HepG2 (cell line): ENCODE data around the gene ALG5. TPM values are rescaled to one million over a fixed set of nuclear protein-coding genes. Genes with fewer than 3 reads are reported as not detected.

Experiments
- ATAC-seq: fragments of 200-7000 bp; cut with Tn5 transposase; 3 replicates; pipeline ENCODE4 v1.9.1; 2020; ENCODE audit warnings: mild to moderate bottlenecking, moderate library complexity
- BruUV-seq: library from RNA; stranded (reverse); fragments of 400-500 nt; replicated peaks from 2 replicates; lab custom pipeline; 2021; lab: Mats Ljungman, UMichigan
- CTCF ChIA-PET: fragments of 300-600 bp; formaldehyde crosslinking; extraction: SDS; loops from one replicate; lab custom pipeline; 2021; ENCODE audit warnings: low total read pairs, inconsistent platforms, low intra/inter-chr PET ratio; lab: Yijun Ruan, JAX
- POLR2A ChIA-PET: fragments of 350-600 bp; sonication (Branson Sonifier 250); formaldehyde crosslinking; loops from one replicate; lab custom pipeline; 2020; ENCODE audit warnings: antibody characterized with exemption, inconsistent platforms; lab: Yijun Ruan, JAX
- DNase-seq: peaks from one replicate; pipeline ENCODE4 v3.0.0-alpha.2; 2015; ENCODE audit warnings: low spot score
- FAIRE-seq: peaks from 3 replicates; lab custom pipeline; 2011; peaks lifted over from hg19 to GRCh38; lab: Jason Lieb, UNC
- H2AFZ ChIP-seq: one replicate; pipeline ENCODE4 v1.6.1; 2011; ENCODE audit warnings: low read length, inconsistent platforms
- H3K27ac ChIP-seq: fragments of 300-600 bp; 3 replicates; pipeline ENCODE4 v1.8.0; 2011; ENCODE audit warnings: mixed run types, mild to moderate bottlenecking, mixed read lengths, low read length, inconsistent platforms; ENCODE audit not compliant: insufficient read depth; ENCODE audit errors: extremely low read length
- H3K27me3 ChIP-seq, 2 experiments: fragments of 200-600 bp in 1 of 2; 2 replicates in 1 of 2; 3 replicates in 1 of 2; pipeline versions ENCODE4 v1.6.0 to v1.8.0; 2011; ENCODE audit warnings: low read length in 2 of 2, mild to moderate bottlenecking in 2 of 2, moderate library complexity in 2 of 2, inconsistent platforms in 1 of 2; ENCODE audit not compliant: insufficient read depth in 2 of 2, control insufficient read depth in 1 of 2
- H3K36me3 ChIP-seq, 2 experiments: fragments of 200-600 bp in 1 of 2; replicated peaks in 1 of 2; 2 replicates in 1 of 2; 3 replicates in 1 of 2; pipeline versions ENCODE4 v1.5.1 to v1.8.0; 2011; ENCODE audit warnings: low read length in 2 of 2, inconsistent platforms in 1 of 2; ENCODE audit not compliant: insufficient read depth in 2 of 2, control insufficient read depth in 1 of 2
- H3K4me1 ChIP-seq: 2 replicates; pipeline ENCODE4 v1.5.1; 2012; ENCODE audit warnings: low read length, inconsistent platforms; ENCODE audit not compliant: insufficient read depth
- H3K4me2 ChIP-seq: 2 replicates; pipeline ENCODE4 v1.6.0; 2011; ENCODE audit warnings: low read depth, low read length, inconsistent platforms
- H3K4me3 ChIP-seq, 3 experiments: fragments of 200-600 bp in 1 of 3; sonication (generic), shearing (Covaris generic) in 1 of 3; replicated peaks in 1 of 3; 2 replicates each; pipeline ENCODE4 v1.5.1; 2011 to 2016; ENCODE audit warnings: low read length in 3 of 3, inconsistent platforms in 2 of 3, low read depth in 2 of 3, mild to moderate bottlenecking in 2 of 3, control low read depth in 1 of 3, mixed read lengths in 1 of 3; ENCODE audit not compliant: insufficient read depth in 1 of 3
- H3K79me2 ChIP-seq: one replicate; pipeline ENCODE4 v1.6.1; 2011; ENCODE audit warnings: low read length, inconsistent platforms; ENCODE audit not compliant: insufficient read depth
- H3K9ac ChIP-seq: 2 replicates; pipeline ENCODE4 v1.6.0; 2011; ENCODE audit warnings: mild to moderate bottlenecking, low read depth, low read length, inconsistent platforms; ENCODE audit not compliant: insufficient read depth
- H3K9me3 ChIP-seq: 2 replicates; pipeline ENCODE4 v1.5.1; 2012; ENCODE audit warnings: mild to moderate bottlenecking, low read length
- H4K20me1 ChIP-seq: 2 replicates; pipeline ENCODE4 v1.6.0; 2011; ENCODE audit warnings: inconsistent platforms, mild to moderate bottlenecking, low read length, moderate library complexity; ENCODE audit not compliant: insufficient read depth
- KMT2B ChIP-seq: IDR thresholded peaks from 2 replicates; pipeline ENCODE4 v1.6.1; 2016; ENCODE audit warnings: missing genetic modification reagents, missing compliant biosample characterization
- NFE2L2 ChIP-seq: fragments of 150-350 bp; IDR thresholded peaks from 2 replicates; pipeline ENCODE4 v1.6.1; 2014; ENCODE audit warnings: low read length
- PLRG1 ChIP-seq: fragments of 450-650 bp; conservative IDR thresholded peaks from 2 replicates; pipeline ENCODE4 v1.6.1; 2016
- U2AF1 ChIP-seq: fragments of 200-400 bp; formaldehyde crosslinking; optimal IDR thresholded peaks from 2 replicates; pipeline ENCODE3; 2017; ENCODE audit warnings: mild to moderate bottlenecking, low read depth, low read length
- YY1 ChIP-seq: IDR thresholded peaks from 2 replicates; pipeline ENCODE4 v1.6.1; 2011; ENCODE audit warnings: low read length, low read depth, moderate library complexity, mild to moderate bottlenecking; ENCODE audit not compliant: insufficient read depth, insufficient replicate concordance
- ZFYVE20 ChIP-seq: sonication (generic); formaldehyde crosslinking; IDR thresholded peaks from 2 replicates; pipeline ENCODE4 v1.8.0; 2023; ENCODE audit warnings: low read depth, mild to moderate bottlenecking, moderate library complexity, missing genetic modification reagents, borderline replicate concordance
- ZNF383 ChIP-seq: sonication (generic); formaldehyde crosslinking; IDR thresholded peaks from 2 replicates; pipeline ENCODE4 v1.4.0; 2020; ENCODE audit warnings: missing genetic modification reagents, mild to moderate bottlenecking, borderline replicate concordance
- ZNF557 ChIP-seq: sonication (generic); formaldehyde crosslinking; IDR thresholded peaks from 2 replicates; pipeline ENCODE4 v1.4.0; 2020; ENCODE audit warnings: missing genetic modification reagents
- ZNF562 ChIP-seq: sonication (generic); formaldehyde crosslinking; IDR thresholded peaks from 2 replicates; pipeline ENCODE4 v1.8.0; 2022; ENCODE audit warnings: missing genetic modification reagents, borderline replicate concordance
- ZNF83 ChIP-seq: sonication (generic); formaldehyde crosslinking; IDR thresholded peaks from 2 replicates; pipeline ENCODE4 v1.4.0; 2020; ENCODE audit warnings: missing genetic modification reagents, mild to moderate bottlenecking, borderline replicate concordance
- ZNF841 ChIP-seq: sonication (generic); formaldehyde crosslinking; IDR thresholded peaks from 2 replicates; pipeline ENCODE4 v1.8.1; 2023; ENCODE audit warnings: missing genetic modification reagents, borderline replicate concordance
- WGBS: methylation state at CpG from one replicate; pipeline ENCODE4 v1.1.6; 2017; ENCODE audit warnings: low lambda C conversion rate; 5-methylcytosine and 5-hydroxymethylcytosine counted together
- in situ Hi-C: cut with HindIII; loops from 2 replicates; pipeline ENCODE4 v1.10.0; 2017; ENCODE audit warnings: low pct_unique_long_range_greater_than_20kb; ENCODE audit not compliant: extremely low pct_ligation_motif_present
- intact Hi-C: fragments of 100-400 bp; cut with micrococcal nuclease; formaldehyde crosslinking; loops from one replicate; pipeline ENCODE4 v1.10.0; 2022; ENCODE audit not compliant: unreplicated experiment
- polyA plus RNA-seq, 8 experiments: library from polyadenylated mRNA; depleted of rRNA in 3 of 8; stranded (reverse) in 7 of 8; unstranded in 1 of 8; fragments of >200 nt; fragmentation: Illumina TruSeq in 4 of 8; extraction: Trizol in 4 of 8; gene quantifications; 2 replicates each; pipeline versions ENCODE4 v1.2.1 to v1.2.3, GENCODE V29; 2011 to 2016; ENCODE audit warnings: low read depth in 4 of 8, missing spikeins in 1 of 8, mixed read lengths in 1 of 8; ENCODE audit not compliant: insufficient read depth in 1 of 8
- total RNA-seq, 5 experiments: library from RNA; depleted of rRNA; stranded (reverse); fragments of >200 nt; fragmentation: Illumina TruSeq; extraction: Trizol; gene quantifications; 2 replicates each; pipeline ENCODE4 v1.2.3, GENCODE V29; 2016; ENCODE audit warnings: low read depth in 1 of 5
- TF ChIP-seq, protein P1 (sequence below): sonication (generic); formaldehyde crosslinking; IDR thresholded peaks from 2 replicates; pipeline ENCODE4 v1.8.0; 2022; ENCODE audit warnings: missing genetic modification reagents, low read depth, mild to moderate bottlenecking, borderline replicate concordance
- TF ChIP-seq, protein P2 (sequence below): sonication (generic); formaldehyde crosslinking; IDR thresholded peaks from 2 replicates; pipeline ENCODE4 v1.8.1; 2023; ENCODE audit warnings: mild to moderate bottlenecking, moderate library complexity, missing genetic modification reagents
- TF ChIP-seq, protein P3 (sequence below): sonication (generic); formaldehyde crosslinking; IDR thresholded peaks from 2 replicates; pipeline ENCODE4 v1.8.1; 2023; ENCODE audit warnings: mild to moderate bottlenecking, inconsistent platforms, moderate library complexity, missing genetic modification reagents, borderline replicate concordance

ALG5 gene
- total and polyA plus RNA-seq, 2 of the 13 experiments (the other 11 are each of a cell fraction or from before 2014, with no cell fraction given), result 27.8 to 51.1 TPM

DNA sequence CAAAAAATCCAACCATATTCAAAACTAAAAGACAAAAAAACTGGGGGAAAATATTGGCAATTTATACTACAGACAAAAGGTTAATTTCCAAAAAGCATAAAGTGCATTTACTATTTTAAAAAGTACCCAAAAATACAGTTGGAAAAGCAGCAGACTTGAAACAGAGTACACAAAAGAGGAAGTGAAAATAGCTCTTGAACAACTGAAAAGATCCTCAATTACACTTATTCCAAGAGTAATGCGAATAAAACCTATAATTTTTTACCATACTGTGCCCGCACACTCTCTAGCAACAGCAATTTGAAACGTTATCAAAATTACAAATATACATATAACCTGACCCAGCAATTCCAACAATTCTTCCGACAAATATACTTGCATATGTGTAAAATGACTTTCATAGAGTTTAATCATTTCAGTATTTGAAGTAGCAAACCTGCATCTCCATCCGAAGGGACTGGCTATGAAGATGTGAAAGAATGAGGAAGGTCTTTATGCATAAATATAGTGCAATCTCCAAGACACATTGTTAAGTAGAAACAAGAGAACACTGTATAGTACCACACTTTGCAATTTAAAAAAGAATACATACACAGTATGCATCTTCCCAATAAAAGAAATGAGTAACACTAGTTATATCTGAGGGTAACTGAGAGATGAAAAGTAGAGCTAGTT, 25.4 kb downstream of the ALG5 start:
- BruUV-seq, result no TSS peak
- TF ChIP-seq ZFYVE20 (CRISPR knock-in tag), result no peak
- TF ChIP-seq PLRG1, result no peak
- TF ChIP-seq YY1, result no peak
- no peak for TF ChIP-seq U2AF1
- H3K4me1 ChIP-seq, result no peaks in the 10 kb centered on the region
- peaks cover 8 to 43% of the 10 kb centered on the region in 2 experiments for H3K36me3 ChIP-seq
- WGBS, result 95% methylated on average over 5 of the region's 5 CpGs
- H3K79me2 ChIP-seq, result no peaks in the 10 kb centered on the region
- H3K27me3 ChIP-seq, result no peaks in the 10 kb centered on the region
- H4K20me1 ChIP-seq, result no peaks in the 10 kb centered on the region
- H3K4me3 ChIP-seq, result no peak overlapping the region
- POLR2A ChIA-PET, result no interaction called here
- CTCF ChIA-PET, result no interaction called here
- in situ Hi-C loops (no loop called here), intact Hi-C loops (no loop called here)
- H3K9me3 ChIP-seq, result no peaks in the 10 kb centered on the region; the same call in 1 of the 2 replicates
- no peak for ATAC-seq
- no peak overlapping the region for H3K27ac ChIP-seq
- no peak for DNase-seq
- H2AFZ ChIP-seq, result no peak overlapping the region
- H3K4me2 ChIP-seq, result no peak overlapping the region
- no peak for FAIRE-seq
- no peak overlapping the region for H3K9ac ChIP-seq

DNA sequence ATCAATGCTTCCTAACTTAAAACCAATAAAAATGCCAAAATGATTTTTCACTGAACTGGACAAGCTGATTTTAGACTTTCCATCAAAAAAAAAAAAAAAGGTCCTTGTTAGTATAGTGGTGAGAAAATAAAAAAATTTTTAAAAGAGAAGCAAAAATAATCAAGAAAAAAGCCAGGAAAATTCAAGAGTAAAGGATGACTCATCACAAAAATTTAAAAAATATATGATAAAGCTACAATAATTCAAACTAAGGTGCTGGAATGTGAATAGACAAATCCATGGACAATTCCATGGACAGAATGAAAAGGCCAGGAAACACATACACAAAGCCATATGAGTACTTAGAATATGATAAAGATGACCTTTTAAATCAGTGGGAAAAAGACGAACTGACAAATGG, 26.1 kb downstream of the ALG5 start:
- Histone ChIP-seq H3K4me2 (no peak overlapping the region), H4K20me1 (no peaks in the 10 kb centered on the region), H3K79me2 (no peaks in the 10 kb centered on the region), H3K36me3 (peaks cover 6 to 44% of the 10 kb centered on the region in 2 experiments), H3K4me3 (no peak overlapping the region), H3K27me3 (no peaks in the 10 kb centered on the region), H2AFZ (no peak overlapping the region), H3K9ac (no peak overlapping the region), H3K27ac (no peak overlapping the region), H3K9me3 (no peaks in the 10 kb centered on the region; the same call in 1 of the 2 replicates), H3K4me1 (no peaks in the 10 kb centered on the region)
- FAIRE-seq (no peak), DNase-seq (no peak), ATAC-seq (no peak)
- 100% methylated on average over 1 of the region's 1 CpG for WGBS
- intact Hi-C loops, result no loop called here
- in situ Hi-C loops, result no loop called here
- POLR2A ChIA-PET, result no interaction called here
- CTCF ChIA-PET, result no interaction called here
- BruUV-seq, result no TSS peak
- no peak for TF ChIP-seq ZNF383
- 0 out of 2 replicates have a peak, but pooled peaks have one; percentile 31 for TF ChIP-seq NFE2L2
- TF ChIP-seq ZNF841, result no peak
- TF ChIP-seq ZNF562, result no peak
- TF ChIP-seq ZNF83 (CRISPR knock-in tag), result no peak
- TF ChIP-seq, protein P1, sequence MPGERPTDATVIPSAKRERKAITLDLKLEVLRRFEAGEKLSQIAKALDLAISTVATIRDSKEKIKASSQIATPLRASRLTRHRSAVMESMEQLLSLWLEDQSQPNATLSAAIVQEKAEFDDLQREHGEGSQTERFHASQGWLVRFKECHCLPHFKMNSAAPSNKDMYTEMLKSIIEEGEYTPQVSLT (CRISPR knock-in tag), result no peak
- TF ChIP-seq ZNF557 (CRISPR knock-in tag), result no peak
- TF ChIP-seq KMT2B (CRISPR knock-in tag), result no peak
- TF ChIP-seq, protein P2, sequence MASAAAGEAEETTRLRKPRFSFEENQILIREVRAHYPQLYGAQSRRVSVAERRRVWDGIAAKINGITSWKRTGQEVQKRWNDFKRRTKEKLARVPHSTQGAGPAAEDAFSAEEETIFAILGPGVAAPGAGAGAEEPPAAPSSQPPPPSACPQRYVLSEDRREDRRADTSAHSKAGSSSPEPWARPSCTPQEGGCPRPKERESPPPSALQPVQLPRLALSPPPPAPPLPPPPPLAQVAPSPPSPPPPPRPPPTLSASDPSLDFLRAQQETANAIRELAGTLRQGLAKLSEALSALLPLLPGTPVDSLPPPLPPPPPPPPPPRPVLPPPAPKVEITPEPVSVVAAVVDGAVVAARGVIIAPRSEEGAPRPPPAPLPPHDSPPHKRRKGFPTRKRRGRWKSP (CRISPR knock-in tag), result no peak
- TF ChIP-seq, protein P3, sequence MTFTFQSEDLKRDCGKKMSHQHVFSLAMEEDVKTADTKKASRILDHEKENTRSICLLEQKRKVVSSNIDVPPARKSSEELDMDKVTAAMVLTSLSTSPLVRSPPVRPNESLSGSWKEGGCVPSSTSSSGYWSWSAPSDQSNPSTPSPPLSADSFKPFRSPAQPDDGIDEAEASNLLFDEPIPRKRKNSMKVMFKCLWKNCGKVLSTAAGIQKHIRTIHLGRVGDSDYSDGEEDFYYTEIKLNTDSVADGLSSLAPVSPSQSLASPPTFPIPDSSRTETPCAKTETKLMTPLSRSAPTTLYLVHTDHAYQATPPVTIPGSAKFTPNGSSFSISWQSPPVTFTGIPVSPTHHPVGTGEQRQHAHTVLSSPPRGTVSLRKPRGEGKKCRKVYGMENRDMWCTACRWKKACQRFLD (CRISPR knock-in tag), result no peak
